WTC11 (cell line): ENCODE data around the gene PIGX.

Experiments used
- CTCF ChIP-seq: fragments of 200-600 bp; IDR thresholded peaks from 2 replicates; pipeline ENCODE4 v1.8.0; 2022; ENCODE audit warnings: antibody characterized with exemption
- E2F1 ChIP-seq: sonication (generic); formaldehyde crosslinking; IDR thresholded peaks from 2 replicates; pipeline ENCODE4 v1.8.0; 2022; ENCODE audit warnings: mild to moderate bottlenecking, missing genetic modification reagents
- FOXP4 ChIP-seq: sonication (generic); formaldehyde crosslinking; IDR thresholded peaks from 2 replicates; pipeline ENCODE4 v1.8.0; 2022; ENCODE audit warnings: mild to moderate bottlenecking, missing genetic modification reagents
- STAT6 ChIP-seq: sonication (generic); formaldehyde crosslinking; conservative IDR thresholded peaks from 2 replicates; pipeline ENCODE4 v1.8.1; 2023; ENCODE audit warnings: mild to moderate bottlenecking, low read depth, missing genetic modification reagents, moderate library complexity
- ZNF138 ChIP-seq: sonication (generic); formaldehyde crosslinking; conservative IDR thresholded peaks from 2 replicates; pipeline ENCODE4 v1.8.1; 2022; ENCODE audit warnings: mild to moderate bottlenecking, moderate library complexity, missing genetic modification reagents

- TF ChIP-seq CTCF (no peak), FOXP4 (CRISPR knock-in tag) (no peak), STAT6 (CRISPR knock-in tag) (no peak), ZNF138 (CRISPR knock-in tag) (no peak), E2F1 (no peak)
These were observed 58.9 kb downstream of the PIGX start for GRCh38 chr3:196771067-196771466.
